ENCODE measurements around the gene ROR1.

DNA sequence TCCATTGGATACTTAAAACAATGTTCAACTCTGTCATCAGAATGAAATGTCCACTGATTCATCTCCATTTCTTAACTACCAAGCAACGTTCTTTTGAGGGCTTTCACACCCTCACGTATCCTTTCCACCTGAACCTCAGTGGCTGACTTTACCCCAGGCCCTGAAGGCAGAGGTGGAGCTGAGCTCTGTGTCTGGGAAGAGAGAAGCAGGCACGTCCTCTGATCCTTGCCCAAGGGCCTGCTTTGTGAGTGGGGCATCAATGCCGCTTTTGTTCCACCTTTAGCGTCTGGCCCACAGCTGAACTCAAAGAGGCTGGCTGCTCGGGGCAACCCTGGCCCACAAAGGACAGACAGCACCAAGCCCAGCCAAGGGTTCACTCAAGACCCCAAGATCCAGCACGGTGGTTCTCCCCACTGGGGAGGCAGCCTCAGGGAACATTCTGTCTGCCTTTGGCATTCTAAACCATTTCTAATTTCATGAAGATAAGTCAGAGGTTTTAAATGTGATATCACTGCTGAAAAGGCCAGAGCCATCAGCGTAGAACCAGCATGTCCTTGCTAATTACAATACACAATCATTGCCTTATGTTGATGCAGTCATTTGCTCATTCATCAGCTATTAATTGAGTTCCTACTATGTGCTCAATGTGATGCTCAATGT is 303.6 kb downstream of the ROR1 start:
- TF ChIP-seq, protein P1, sequence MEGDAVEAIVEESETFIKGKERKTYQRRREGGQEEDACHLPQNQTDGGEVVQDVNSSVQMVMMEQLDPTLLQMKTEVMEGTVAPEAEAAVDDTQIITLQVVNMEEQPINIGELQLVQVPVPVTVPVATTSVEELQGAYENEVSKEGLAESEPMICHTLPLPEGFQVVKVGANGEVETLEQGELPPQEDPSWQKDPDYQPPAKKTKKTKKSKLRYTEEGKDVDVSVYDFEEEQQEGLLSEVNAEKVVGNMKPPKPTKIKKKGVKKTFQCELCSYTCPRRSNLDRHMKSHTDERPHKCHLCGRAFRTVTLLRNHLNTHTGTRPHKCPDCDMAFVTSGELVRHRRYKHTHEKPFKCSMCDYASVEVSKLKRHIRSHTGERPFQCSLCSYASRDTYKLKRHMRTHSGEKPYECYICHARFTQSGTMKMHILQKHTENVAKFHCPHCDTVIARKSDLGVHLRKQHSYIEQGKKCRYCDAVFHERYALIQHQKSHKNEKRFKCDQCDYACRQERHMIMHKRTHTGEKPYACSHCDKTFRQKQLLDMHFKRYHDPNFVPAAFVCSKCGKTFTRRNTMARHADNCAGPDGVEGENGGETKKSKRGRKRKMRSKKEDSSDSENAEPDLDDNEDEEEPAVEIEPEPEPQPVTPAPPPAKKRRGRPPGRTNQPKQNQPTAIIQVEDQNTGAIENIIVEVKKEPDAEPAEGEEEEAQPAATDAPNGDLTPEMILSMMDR (IDR thresholded peaks at IDR 0.05; ENCODE audit: borderline replicate concordance, extremely low read depth, low read length, poor library complexity, severe bottlenecking) = no peak
- TF ChIP-seq EZH2 (IDR thresholded peaks at IDR 0.05; ENCODE audit: borderline replicate concordance, low read depth, low read length, severe bottlenecking) = no peak
